GM19438 (cell line): ENCODE measurements around the gene PA2G4.
"Not testable (repeated sequence)": the region's sequence is repeated elsewhere in the genome, so short reads cannot be mapped to it uniquely, and the experiment has no call there.

ENCODE experiments used
- ATAC-seq: cut with Tn5 transposase; IDR thresholded peaks from one replicate; pipeline ENCODE4 v1.9.1; 2021; ENCODE audit warnings: low read depth; ENCODE audit not compliant: unreplicated experiment

PA2G4 gene

DNA sequence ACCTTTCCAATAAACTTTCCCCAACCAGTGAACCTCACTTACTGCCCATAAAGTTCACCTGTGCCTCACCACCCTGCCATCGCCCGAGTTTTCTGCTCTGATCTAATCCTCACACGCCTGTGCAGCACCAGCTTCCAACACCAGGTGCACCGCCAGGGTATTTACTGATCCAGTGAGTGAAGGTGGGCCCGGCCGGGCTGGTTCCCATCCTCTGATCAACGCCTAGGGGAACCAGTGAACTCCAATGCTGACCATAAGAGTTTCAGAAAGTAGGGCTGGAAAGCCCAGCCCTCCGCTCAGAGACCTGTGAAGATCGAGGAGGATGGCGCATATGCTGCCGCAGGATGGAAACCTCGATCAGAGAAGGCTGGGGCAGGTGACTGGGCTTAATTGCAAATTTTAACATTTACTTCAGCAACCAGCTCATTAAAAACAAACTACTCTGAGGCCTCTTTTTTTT is 47.3 kb downstream of the PA2G4 start:
- ATAC-seq, result peak; percentile 56

DNA sequence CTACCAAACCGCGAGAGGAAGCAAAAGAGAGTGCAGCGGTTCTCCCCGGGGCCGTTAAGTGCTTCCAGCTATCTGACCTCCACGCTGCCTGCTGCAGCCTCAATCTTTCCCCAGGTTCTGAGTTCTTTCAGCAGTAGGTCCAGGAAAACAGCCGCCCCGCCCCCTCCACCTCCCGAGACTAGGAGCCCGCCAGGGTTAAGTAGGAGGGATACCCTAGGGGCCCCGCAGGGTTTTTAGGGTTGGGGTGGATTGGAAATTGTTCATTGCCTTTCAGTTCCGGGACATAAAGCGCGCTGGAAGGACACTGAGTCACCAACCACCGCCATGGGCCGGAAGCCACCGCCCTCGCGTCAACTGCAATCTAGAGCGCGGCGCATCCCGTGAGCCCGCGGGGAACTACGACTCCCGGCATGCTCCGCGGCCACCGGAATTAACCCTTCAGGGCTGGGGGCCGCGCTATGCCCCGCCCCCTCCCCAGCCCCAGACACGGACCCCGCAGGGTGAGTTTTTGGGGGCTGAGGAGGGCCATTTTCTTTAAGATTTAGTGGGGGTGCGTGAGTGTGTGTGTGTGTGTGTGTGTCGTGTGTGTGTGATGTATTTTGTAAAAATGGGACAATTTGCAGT is 47.9 kb downstream of the PA2G4 start, which contains the start of gene MYL6B:
MYL6B (plus strand) TSS at position 456 of the 624 bp plus-strand sequence. CDS start 1,332 bp downstream, outside the sequence.
- ATAC-seq, result peak; percentile 70

DNA sequence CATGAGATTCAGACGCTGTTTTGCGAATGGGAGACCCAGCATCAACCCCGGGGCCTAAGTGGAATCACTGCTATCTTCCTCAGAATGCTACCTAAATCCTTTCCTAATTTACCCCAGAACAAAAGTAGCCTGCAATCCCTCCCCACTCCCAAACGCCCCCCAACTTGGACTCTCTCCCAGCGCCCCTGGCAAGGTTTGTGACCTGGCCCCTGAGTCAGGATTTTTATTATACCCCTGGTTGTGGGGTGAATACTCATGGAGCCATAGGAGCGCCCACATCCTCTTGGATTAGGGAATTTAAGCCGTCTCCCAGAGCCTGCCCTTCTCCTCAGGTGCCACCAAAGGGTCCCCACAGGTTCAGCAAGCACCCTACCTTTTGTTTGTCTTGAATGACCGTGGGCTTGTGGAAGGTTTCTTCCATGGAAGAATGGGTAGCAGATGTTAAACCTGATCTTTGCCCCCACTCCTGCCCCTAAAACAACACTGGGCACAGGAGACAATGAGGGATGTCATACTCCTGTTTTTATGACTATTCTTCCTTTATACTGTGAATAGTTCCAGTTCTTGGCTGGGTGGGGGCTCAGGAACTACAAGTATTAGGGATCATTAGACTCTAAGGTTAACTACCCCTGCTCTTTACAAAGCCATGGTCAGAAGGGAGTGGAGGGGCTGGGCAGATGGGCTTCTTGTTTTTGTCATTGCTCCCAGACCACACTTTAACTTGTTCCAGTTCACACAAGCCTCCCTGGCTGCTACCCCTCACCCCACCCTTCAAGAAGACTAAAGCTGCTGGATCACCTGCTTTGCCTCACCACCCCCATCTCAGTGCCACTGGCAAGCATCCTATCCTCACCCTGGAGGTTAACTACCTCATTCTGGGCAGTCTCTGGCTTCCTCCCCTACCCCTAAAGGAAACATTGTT is 48.7 kb downstream of the PA2G4 start:
- ATAC-seq, result no peak

DNA sequence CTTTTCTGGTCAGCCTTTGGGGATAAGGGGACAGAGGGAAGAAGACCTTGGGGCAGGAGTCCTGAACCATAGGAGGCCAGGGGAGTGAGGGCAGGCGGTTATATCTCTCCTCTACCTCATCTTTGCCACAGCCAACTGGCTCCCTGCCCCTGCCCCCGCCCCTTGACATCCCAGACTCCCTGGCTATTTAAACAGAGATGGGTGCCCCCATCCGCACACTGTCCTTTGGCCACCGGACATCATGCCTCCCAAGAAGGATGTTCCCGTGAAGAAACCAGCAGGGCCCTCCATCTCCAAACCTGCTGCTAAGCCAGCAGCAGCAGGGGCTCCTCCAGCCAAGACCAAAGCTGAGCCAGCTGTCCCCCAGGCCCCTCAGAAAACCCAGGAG is 49.3 kb downstream of the PA2G4 start:
- ATAC-seq, result no peak

DNA sequence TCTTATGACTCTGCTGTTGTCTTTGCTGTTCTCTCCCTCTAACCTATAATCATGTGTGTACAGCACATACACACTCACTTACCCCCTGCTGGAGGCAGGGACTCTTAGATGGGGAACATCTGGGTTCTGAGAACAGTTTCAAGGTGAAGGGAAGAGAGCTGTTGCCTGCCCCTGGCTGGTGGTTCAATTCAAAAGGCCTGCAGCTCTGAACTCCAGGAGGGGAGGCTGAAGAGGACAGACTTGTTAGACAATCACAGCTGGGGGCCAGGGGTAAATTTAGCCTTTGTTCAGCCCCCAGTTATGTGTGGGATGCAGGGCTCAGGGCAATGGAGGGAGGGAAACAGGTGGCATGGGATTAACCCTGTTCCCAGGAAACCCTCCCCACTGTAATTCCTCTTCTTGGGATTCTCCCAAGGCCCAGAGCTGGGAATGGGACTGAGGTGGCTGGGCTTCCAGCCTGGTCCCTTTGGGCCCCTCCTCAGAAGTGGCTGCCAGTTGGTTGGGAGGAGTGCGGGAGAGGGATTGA is 50.0 kb downstream of the PA2G4 start:
- ATAC-seq, result no peak

DNA sequence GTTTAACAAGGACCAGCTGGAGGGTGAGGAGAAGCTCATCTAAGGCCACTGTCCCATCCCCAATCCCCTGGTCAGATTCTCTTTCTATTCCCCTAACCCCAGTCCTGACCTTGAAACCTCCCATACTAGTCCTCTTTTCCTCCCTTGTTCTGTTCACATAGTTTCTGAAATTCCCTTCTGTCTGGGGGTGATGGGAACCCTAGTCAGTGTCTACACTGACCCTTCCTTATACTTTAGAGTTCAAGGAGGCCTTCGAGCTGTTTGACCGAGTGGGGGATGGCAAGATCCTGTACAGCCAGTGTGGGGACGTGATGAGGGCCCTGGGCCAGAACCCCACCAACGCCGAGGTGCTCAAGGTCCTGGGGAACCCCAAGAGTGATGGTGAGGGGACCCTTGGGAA is 50.5 kb downstream of the PA2G4 start:
- no peak for ATAC-seq

DNA sequence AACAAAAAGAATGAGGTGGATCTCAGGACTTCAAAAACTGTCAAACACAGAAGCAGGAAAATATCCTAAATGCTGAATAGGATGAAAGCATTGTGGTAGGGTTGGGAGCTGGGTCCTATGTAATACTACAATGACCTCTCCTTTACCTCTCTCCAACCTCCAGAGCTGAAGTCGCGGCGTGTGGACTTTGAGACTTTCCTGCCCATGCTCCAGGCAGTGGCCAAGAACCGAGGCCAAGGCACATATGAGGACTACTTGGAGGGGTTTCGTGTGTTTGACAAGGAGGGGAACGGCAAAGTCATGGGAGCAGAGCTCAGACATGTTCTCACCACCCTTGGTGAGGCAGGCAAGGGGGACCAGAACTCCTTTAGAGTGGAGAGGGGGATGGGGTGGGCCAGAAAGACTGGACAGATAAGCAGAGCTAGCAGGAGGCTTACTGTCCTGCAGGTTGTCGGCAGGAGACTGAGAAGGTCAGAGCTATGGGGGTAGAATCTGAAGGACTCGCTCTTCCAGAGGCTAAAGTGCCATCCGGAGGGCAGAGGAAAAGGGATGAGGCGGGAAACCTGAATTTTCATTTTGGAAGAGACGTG is 51.0 kb downstream of the PA2G4 start:
- ATAC-seq, result no peak

DNA sequence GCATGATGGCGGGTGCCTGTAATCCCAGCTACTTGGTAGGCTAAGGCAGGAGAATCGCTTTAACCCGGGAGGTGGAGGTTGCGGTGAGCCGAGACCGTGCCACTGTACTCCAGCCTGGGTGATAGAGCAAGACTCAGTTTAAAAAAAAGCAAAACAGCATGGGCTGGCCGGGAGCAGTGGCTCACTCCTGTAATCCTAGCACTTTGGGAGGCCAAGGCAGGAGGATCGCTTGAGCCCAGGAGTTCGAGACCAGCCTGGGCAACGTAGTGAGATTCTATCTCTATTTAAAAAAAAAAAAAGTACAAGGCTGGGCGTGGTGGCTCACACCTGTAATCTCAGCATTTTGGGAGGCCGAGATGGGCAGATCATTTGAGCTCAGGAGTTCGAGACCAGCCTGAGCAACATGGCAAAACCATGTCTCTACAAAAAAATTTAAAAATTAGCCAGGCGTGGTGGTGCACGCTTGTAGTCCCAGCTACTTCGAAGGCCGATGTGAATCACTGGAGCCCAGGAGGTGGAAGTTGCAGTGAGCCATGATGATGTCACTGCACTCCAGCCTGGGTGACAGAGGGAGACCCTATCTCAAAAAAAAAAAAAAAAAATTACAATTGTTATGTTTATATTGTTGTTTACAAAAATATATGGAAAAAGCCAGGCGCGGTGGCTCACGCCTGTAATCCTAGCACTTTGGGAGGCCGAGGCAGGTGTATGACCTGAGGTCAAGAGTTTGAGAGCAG is 52.3 kb downstream of the PA2G4 start:
- not testable (repeated sequence) for ATAC-seq

DNA sequence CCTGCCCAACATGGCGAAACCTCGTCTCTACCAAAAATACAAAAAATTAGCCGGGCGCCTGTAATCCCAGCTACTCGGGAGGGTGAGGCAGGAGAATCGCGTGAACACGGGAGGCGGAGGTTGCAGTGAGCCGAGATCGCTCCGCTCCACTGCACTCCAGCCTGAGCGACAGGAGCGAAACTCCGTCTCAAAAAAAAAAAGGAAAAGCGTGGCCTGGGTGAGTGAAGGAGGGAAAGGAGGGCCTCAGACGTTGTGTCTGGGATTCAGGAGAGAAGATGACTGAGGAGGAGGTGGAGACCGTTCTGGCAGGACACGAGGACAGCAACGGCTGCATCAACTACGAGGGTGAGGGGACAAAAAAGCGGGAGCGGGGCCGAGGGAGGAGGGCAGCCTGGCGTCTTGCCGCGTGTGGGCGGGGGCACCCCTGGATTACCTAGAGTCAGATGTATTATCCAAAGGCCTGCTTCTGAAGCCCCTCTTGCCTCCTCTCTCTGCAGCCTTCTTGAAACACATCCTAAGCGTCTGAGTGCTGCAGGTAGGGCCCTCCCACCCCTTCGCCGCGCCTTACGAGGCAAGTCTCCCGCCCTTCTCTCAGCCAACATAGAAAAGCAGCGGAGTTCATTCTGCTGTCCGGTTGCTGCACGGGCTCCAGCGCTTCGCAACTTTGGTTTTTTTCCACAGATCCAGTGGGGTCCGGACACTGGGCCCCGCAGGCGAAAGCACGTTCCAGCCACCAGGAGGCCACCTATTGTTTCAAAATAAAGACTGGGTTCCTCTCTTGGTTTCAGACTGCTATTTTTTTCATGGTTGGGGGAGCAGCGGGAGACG is 53.1 kb downstream of the PA2G4 start:
- peak; percentile 49 for ATAC-seq

DNA sequence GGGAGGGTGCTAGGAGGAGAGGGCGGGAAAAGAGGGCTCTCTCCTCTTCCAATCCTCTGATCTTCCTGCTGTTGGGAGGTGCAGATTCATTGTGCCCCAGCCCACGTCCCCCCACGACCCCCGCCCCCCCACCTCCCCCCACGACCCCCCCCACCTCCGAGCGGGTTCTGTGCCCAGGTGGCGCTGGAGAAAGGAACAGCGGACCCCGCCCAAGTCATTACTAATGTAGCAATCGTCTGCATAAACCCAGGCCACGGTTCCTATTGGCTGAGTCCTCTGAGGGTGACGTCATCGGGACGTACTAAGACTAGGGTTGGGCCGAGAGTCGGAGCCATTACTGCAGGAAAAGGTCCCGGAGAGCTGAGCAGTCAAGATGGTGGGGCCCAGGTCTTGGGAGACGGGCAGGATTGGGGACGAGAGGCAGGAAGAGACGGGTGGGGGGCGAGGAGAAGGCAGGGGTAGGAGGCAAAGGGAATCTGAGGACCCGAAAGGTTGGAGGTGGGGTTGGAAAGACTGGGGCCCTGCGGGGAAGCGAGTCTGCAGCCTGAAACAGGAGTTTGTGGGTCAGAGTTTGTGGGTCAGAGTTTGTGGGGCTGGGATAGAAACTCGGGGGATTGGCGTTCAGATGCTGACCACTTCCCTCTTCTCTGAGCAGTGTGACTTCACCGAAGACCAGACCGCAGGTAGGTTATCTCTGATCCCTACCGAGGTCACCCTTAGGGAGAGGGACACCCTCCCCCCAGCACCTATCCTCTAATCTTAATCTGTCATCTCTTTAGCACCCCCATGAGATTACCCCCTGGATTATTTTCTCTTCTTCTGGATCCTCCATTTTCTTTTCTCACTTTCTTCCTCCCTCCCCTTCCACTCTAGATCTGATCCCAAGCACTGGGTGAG is 53.9 kb downstream of the PA2G4 start, which contains the start of gene MYL6:
MYL6 (plus strand) TSS at position 331 of the 897 bp plus-strand sequence; CDS start at position 374, 43 bp downstream.
- peak; percentile 68 for ATAC-seq

DNA sequence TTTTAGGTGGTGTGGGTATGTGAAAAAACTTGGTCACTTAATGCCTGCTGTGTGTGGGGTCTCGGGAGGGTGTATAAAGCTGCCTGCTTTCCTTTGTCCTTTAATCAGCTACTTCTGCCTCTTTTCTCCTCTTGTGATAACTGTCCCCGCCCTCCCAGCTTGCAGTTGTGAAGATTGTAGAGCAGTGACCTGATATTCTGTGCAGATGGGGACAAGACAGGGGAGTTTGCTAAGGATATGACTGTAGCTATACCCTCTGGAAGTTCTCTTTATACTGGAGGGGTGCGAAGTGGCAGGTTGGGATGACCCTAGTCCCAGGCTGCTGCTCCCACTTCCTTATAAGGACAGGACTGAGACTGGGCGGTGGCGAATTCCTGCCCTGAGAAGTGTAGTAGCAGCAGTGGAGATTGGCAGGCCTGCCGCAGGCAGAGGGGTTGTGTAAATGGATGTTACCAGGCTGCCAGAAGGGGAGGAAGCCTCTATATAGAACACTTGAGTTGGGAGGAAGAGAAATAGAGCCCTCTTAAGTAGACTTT is 54.6 kb downstream of the PA2G4 start:
- no peak for ATAC-seq

DNA sequence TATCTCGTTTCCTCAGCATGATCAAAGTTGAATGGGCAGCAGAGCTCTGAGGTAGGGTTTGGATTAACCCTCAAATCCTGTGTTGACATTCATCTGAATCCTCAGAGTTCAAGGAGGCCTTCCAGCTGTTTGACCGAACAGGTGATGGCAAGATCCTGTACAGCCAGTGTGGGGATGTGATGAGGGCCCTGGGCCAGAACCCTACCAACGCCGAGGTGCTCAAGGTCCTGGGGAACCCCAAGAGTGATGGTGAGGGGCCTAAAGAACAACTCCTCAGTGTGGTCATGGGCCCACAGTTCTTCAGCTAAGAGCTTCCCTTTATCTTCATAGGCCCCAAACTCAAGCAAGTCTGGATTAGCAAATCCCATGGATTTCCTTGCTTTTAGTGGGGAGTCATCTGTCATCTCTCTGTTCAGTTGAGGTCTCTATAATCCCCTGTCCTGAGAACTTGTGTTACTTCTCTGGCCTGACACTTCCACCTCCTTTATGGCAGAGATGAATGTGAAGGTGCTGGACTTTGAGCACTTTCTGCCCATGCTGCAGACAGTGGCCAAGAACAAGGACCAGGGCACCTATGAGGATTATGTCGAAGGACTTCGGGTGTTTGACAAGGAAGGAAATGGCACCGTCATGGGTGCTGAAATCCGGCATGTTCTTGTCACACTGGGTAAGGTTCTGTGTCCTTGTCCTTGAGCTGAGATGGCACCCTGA is 55.3 kb downstream of the PA2G4 start:
- ATAC-seq, result no peak

DNA sequence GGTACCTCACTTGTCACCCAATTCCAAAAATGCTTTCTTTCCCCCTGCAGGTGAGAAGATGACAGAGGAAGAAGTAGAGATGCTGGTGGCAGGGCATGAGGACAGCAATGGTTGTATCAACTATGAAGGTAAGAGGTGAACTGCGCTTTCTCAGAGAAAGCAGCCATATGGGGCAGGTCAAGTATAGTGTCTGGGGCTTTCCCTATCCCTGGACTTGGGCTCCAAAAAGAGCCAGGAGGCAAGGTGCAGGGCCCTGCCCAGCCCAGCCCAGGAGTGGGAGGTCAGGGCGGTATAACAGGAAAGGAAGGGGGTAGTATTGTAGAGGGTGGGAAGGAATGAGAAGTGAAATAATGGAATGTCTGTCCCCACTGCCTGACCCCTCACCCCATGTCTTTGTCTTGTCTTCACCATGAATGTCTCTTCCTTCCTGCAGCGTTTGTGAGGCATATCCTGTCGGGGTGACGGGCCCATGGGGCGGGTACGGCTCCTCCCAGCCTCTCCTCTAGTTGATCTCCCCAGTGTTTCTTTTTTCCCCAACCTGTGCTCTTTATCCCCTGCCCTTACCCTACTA is 55.9 kb downstream of the PA2G4 start:
- ATAC-seq, result no peak

DNA sequence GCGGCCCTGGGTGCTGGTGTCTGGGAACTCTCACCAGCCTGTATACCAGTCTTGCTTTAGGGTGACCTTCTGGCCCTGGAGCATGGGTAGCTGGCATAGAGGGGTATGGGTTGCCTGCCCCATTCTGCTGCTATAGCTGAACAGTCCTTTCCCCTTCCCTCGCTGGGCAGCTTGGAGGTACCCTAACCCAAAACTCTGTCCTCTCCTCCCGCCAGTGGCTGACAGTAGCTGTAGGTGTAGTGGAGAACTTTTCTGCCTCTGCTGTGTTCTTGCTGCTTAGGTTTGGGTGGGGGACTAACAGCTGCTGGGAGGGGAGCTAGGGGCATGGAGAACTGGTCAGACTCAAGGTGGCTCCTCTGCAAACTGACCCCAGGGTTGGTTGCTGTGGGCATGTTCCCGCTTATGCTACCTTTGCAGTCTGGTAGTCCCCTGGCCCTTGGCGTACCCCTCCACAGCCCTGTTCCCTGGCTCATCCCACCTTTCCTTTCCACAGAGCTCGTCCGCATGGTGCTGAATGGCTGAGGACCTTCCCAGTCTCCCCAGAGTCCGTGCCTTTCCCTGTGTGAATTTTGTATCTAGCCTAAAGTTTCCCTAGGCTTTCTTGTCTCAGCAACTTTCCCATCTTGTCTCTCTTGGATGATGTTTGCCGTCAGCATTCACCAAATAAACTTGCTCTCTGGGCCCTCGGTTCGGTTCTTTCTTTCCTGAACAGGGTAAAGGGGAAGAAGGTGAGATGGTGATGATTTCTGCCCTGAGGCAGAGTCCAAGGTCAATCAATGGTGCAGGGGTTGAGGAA is 56.7 kb downstream of the PA2G4 start:
- no peak for ATAC-seq

DNA sequence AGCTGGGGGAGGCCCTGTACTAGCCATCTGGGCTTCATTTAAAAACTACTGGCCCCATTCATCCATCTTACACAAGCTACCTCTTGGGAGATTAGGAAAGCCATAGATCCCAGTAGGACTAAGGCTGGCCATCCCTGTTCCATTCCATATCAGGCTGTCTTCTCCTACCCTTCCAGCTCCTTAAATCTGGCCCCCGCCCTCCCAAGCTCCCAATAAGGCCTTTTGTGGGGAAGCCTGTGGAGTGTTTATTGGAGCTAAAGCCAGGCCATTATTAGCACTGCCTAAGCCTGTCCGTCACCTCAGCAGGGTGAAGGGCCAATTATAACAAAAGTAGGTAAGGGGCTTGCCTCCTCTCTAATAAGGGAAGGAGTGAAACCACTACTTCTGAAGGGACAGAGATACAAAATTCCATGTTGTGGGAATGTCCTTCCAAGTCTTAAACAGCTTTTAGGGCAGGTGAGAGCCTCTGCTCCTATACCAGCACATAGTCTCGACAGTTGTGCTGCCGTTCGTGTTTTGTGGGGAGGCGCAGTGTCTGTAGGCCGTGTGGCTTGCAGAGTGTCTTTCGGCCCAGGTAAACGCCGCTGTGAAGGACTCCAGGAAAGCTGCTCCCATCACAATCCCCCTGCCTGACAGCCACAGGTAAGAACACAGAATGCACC is 57.5 kb downstream of the PA2G4 start:
- no peak for ATAC-seq
